ENCODE data around the gene ADGRV1. TPM values are rescaled to one million over a fixed set of nuclear protein-coding genes. Genes with fewer than 3 reads are reported as not detected.
"Not testable (repeated sequence)": the region's sequence is repeated elsewhere in the genome, so short reads cannot be mapped to it uniquely, and the experiment has no call there.

ADGRV1 gene
- total and polyA plus RNA-seq, 3 donors from 2014 or later, result 10.8 to 18.0 (median 12.6) TPM

DNA sequence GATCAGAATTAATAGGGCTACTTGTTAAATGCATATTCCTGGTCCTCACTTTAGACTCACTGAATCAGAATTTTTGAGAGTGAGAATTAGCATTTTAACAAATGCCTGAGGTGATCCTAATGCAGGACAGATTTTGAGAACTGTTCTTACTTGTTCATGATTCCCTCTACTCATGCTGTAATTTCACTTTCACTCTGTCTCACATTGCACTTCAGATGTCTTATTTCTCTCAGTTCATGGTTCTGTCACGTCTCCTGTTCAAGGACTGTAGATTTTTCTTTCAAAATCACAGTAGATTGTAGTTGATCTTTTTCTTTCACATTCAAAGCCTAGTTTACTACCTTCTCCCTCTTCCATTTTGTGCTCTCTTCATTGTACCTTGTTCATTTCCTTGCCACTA lies 54.3 kb downstream of the ADGRV1 start:
- Histone ChIP-seq H3K27me3 (no peaks in the 10 kb centered on the region), H3K36me3 (ENCODE audit: low read depth, missing control alignments) (no peaks in the 10 kb centered on the region), H3K4me1 (no peaks in the 10 kb centered on the region), H3K27ac (no peak overlapping the region), H3K9me3 (no peaks in the 10 kb centered on the region), H3K4me3 (no peak overlapping the region)
- intact Hi-C loops (cut with DNase I; ENCODE audit: low total_unique reads), result no loop called here
- WGBS, 2 donors, result 55 to 62% methylated on average over 1 of the region's 1 CpG
- no peak for TF ChIP-seq CTCF (IDR thresholded peaks at IDR 0.05)
- TF ChIP-seq POLR2A (IDR thresholded peaks at IDR 0.05), result no peak
- DNase-seq, result no peak

DNA sequence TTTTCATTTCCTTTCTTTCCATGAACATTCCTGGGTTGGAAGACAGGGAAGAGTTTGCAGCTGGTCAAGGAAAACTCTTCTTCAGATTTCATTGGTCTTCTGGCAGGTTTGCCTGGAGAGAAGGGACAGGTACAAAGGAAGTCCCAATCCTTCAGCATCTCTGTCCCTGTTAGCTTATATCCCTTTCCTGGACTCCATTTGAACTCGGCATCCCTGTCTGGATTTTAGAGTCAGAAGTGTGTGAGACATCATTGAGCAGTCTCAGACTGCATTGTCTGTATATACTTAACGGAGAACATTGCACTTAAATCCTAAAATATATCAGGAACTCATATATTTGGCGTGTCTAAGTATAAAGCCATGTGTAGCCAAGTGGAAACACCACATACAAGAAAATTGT lies 54.9 kb downstream of the ADGRV1 start:
- H3K9me3 ChIP-seq, result no peaks in the 10 kb centered on the region
- no peak overlapping the region for H3K27ac ChIP-seq
- DNase-seq, result no peak
- H3K36me3 ChIP-seq (ENCODE audit: low read depth, missing control alignments), result no peaks in the 10 kb centered on the region
- 87 to 88% methylated on average over 3 of the region's 3 CpGs for WGBS, 2 donors
- TF ChIP-seq POLR2A (IDR thresholded peaks at IDR 0.05), result no peak
- no peak for TF ChIP-seq CTCF (IDR thresholded peaks at IDR 0.05)
- intact Hi-C loops (cut with DNase I; ENCODE audit: low total_unique reads), result no loop called here
- H3K4me1 ChIP-seq, result no peaks in the 10 kb centered on the region
- no peaks in the 10 kb centered on the region for H3K27me3 ChIP-seq
- H3K4me3 ChIP-seq, result no peak overlapping the region

DNA sequence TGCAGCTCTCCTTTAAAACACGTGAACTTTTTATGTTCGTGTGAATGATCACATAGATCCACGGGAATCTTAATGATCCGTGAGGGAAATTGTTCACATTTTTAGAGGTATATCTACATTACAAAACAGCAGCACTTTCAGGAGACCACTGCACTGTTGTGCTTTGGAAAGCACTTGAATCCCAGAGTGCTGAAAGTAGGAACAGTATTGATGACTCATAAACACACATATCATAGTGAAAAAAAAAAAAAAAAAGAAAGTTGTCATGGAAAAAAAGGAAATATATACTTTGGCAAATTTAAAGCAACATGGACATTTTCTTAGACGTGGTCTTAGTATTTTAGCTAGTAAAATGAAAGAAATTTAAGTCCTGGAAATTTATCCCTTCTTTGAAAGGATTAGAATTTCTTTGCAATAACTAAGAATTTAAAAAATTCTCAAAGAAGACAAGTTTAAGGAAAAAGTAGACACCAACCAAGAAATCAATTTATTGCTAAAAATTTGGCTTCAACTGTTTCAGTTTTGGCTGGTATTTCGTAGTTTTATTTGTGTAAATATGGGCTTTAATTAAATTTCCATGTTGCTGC lies 55.4 kb downstream of the ADGRV1 start:
- TF ChIP-seq POLR2A (IDR thresholded peaks at IDR 0.05), result no peak
- no peak for TF ChIP-seq CTCF (IDR thresholded peaks at IDR 0.05)
- no peaks in the 10 kb centered on the region for H3K4me1 ChIP-seq
- no peaks in the 10 kb centered on the region for H3K27me3 ChIP-seq
- H3K9me3 ChIP-seq, result no peaks in the 10 kb centered on the region
- intact Hi-C loops (cut with DNase I; ENCODE audit: low total_unique reads), result no loop called here
- WGBS, 2 donors, result 87% methylated on average over 6 of the region's 6 CpGs
- no peak overlapping the region for H3K4me3 ChIP-seq
- no peaks in the 10 kb centered on the region for H3K36me3 ChIP-seq (ENCODE audit: low read depth, missing control alignments)
- no peak overlapping the region for H3K27ac ChIP-seq
- DNase-seq, result no peak

DNA sequence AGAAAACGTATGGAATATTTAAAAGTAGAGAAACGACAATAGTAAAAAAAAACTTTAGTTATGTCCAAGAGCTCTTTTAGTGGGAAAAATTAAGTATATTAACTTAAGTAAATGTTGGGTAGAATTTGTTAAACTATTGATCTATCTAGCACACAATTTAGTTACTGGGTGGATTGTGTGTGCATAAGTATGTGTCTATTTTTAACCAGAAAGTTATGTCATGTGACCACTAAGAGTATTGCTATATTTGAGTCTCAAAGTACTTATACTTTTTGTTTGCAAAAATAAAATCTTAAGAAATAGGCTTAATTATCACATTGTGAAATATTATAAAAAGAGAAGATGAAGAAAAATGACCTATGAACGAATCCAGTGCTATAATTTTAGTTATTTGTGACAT lies 56.8 kb downstream of the ADGRV1 start:
- TF ChIP-seq POLR2A (IDR thresholded peaks at IDR 0.05) (no peak), CTCF (IDR thresholded peaks at IDR 0.05) (no peak)

DNA sequence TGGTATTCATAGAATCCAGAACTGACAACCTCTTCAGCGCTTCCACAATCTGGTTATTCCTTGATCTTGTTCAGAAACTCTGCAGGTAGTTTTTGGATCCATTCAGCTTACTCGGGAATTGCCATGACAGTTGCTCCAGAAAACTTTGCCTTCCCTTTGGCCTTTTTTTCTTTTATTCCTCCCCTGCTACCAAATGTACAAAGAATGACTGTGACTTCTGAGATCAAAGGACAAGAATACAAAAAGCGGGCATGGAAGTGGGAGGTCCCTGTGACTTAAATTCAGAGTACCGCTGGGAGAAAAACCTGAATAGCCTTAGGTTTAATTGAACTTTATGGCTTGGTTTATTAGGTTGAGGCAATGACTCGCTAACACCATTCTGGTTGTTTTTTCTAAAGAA lies 59.5 kb downstream of the ADGRV1 start:
- intact Hi-C loops (cut with DNase I; ENCODE audit: low total_unique reads), result no loop called here
- Histone ChIP-seq H3K9me3 (no peaks in the 10 kb centered on the region), H3K27ac (no peak overlapping the region), H3K36me3 (ENCODE audit: low read depth, missing control alignments) (no peaks in the 10 kb centered on the region), H3K27me3 (no peaks in the 10 kb centered on the region), H3K4me3 (no peak overlapping the region), H3K4me1 (no peaks in the 10 kb centered on the region)
- DNase-seq, result no peak
- TF ChIP-seq POLR2A (IDR thresholded peaks at IDR 0.05), result no peak
- TF ChIP-seq CTCF (IDR thresholded peaks at IDR 0.05), result no peak
- WGBS, 2 donors, result 66 to 74% methylated on average over 5 of the region's 5 CpGs

More for the DNA sequence above, 56.8 kb downstream of the ADGRV1 start:
- intact Hi-C loops (cut with DNase I; ENCODE audit: low total_unique reads), result no loop called here
- no peak for DNase-seq
- H3K4me1 ChIP-seq, result no peaks in the 10 kb centered on the region
- no peaks in the 10 kb centered on the region for H3K36me3 ChIP-seq (ENCODE audit: low read depth, missing control alignments)
- H3K4me3 ChIP-seq, result no peak overlapping the region
- no peaks in the 10 kb centered on the region for H3K27me3 ChIP-seq
- WGBS, 2 donors, result 86 to 89% methylated on average over 3 of the region's 3 CpGs
- H3K27ac ChIP-seq, result no peak overlapping the region
- no peaks in the 10 kb centered on the region for H3K9me3 ChIP-seq

GRCh38 chr5:90619762-90620161 lies 61.2 kb downstream of the ADGRV1 start:
- H3K4me1 ChIP-seq; H3K9me3 ChIP-seq; H3K36me3 ChIP-seq (ENCODE audit: low read depth, missing control alignments); DNase-seq; H3K4me3 ChIP-seq; intact Hi-C loops (cut with DNase I; ENCODE audit: low total_unique reads); H3K27me3 ChIP-seq; H3K27ac ChIP-seq: not testable (repeated sequence)
- WGBS, 2 donors, result 84 to 100% methylated on average over 5 to 6 of the region's 6 CpGs
